HepG2 (cell line): Measurements from ENCODE around the gene SERPINB6. TPM values are rescaled to one million over a fixed set of nuclear protein-coding genes. Genes with fewer than 3 reads are reported as not detected.
A peak's percentile ranks its signal among the peaks of the same experiment; 100 is the strongest.

Experiments
- ETV6 ChIP-seq: sonication (generic); formaldehyde crosslinking; conservative IDR thresholded peaks from 2 replicates; pipeline ENCODE4 v1.4.0; 2020; ENCODE audit warnings: missing genetic modification reagents
- HNRNPLL ChIP-seq: fragments of 200-400 bp; formaldehyde crosslinking; IDR thresholded peaks from 2 replicates; pipeline ENCODE4 v1.6.1; 2017; ENCODE audit warnings: mild to moderate bottlenecking, low read depth, low read length; ENCODE audit not compliant: poor library complexity, severe bottlenecking
- MAFF ChIP-seq: IDR thresholded peaks from 2 replicates; pipeline ENCODE4 v1.6.1; 2011; ENCODE audit warnings: low read depth, low read length, improper control_type of control experiment
- POLR2AphosphoS2 ChIP-seq: IDR thresholded peaks from 2 replicates; pipeline ENCODE4 v1.6.1; 2011; ENCODE audit warnings: low read depth, low read length, improper control_type of control experiment
- polyA plus RNA-seq, 8 experiments: library from polyadenylated mRNA; depleted of rRNA in 3 of 8; stranded (reverse) in 7 of 8; unstranded in 1 of 8; fragments of >200 nt; fragmentation: Illumina TruSeq in 4 of 8; extraction: Trizol in 4 of 8; gene quantifications; 2 replicates each; pipeline versions ENCODE4 v1.2.1 to v1.2.3, GENCODE V29; 2011 to 2016; ENCODE audit warnings: low read depth in 4 of 8, missing spikeins in 1 of 8, mixed read lengths in 1 of 8; ENCODE audit not compliant: insufficient read depth in 1 of 8
- total RNA-seq, 5 experiments: library from RNA; depleted of rRNA; stranded (reverse); fragments of >200 nt; fragmentation: Illumina TruSeq; extraction: Trizol; gene quantifications; 2 replicates each; pipeline ENCODE4 v1.2.3, GENCODE V29; 2016; ENCODE audit warnings: low read depth in 1 of 5
- TF ChIP-seq, protein P1 (sequence below): sonication (generic); formaldehyde crosslinking; IDR thresholded peaks from 2 replicates; pipeline ENCODE4 v1.4.0; 2020; ENCODE audit warnings: missing genetic modification reagents
- TF ChIP-seq, protein P2 (sequence below): sonication (generic); formaldehyde crosslinking; IDR thresholded peaks from 2 replicates; pipeline ENCODE4 v1.4.0; 2020; ENCODE audit warnings: missing genetic modification reagents, borderline replicate concordance
- TF ChIP-seq, protein P3 (sequence below): sonication (generic); formaldehyde crosslinking; IDR thresholded peaks from 2 replicates; pipeline ENCODE4 v1.4.0; 2020; ENCODE audit warnings: mild to moderate bottlenecking, missing genetic modification reagents
- TF ChIP-seq, protein P4 (sequence below): sonication (generic); formaldehyde crosslinking; IDR thresholded peaks from 2 replicates; pipeline ENCODE4 v1.8.0; 2022; ENCODE audit warnings: mild to moderate bottlenecking, missing genetic modification reagents
- TF ChIP-seq, protein P5 (sequence below): IDR thresholded peaks from 2 replicates; pipeline ENCODE4 v1.6.1; 2018; ENCODE audit warnings: missing genetic modification reagents, mild to moderate bottlenecking, missing compliant biosample characterization
- TF ChIP-seq, protein P6 (sequence below): sonication (generic); formaldehyde crosslinking; IDR thresholded peaks from 2 replicates; pipeline ENCODE4 v1.4.0; 2020; ENCODE audit warnings: mild to moderate bottlenecking, missing genetic modification reagents

SERPINB6 gene
- total and polyA plus RNA-seq, 2 of the 13 experiments (the other 11 are each of a cell fraction or from before 2014, with no cell fraction given), result 38.2 to 61.3 TPM

DNA sequence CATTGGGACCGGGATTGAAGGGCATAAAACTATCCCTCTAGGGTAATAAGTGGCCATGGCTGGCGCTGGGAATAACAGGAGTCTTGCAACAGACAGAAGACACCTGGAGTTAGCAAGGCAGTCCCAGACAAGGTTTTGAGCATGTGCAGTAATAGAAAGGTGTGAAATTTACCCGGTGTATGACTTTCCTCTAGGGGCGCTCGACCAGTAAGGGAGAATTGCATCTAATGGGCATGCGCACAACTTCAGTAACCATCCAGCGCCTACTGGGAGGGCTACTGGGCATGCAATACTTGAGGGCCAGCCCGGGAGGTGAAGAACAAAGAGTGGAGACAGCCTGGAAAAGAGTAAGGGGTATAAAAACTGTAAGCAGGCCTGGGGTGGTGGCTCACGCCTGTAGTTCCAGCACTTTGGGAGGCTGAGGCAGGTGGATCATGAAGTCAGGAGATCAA lies 32.7 kb downstream of the SERPINB6 start (continued):
- TF ChIP-seq, protein P1, sequence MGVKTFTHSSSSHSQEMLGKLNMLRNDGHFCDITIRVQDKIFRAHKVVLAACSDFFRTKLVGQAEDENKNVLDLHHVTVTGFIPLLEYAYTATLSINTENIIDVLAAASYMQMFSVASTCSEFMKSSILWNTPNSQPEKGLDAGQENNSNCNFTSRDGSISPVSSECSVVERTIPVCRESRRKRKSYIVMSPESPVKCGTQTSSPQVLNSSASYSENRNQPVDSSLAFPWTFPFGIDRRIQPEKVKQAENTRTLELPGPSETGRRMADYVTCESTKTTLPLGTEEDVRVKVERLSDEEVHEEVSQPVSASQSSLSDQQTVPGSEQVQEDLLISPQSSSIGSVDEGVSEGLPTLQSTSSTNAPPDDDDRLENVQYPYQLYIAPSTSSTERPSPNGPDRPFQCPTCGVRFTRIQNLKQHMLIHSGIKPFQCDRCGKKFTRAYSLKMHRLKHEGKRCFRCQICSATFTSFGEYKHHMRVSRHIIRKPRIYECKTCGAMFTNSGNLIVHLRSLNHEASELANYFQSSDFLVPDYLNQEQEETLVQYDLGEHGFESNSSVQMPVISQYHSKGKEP (CRISPR knock-in tag), result no peak
- TF ChIP-seq, protein P2, sequence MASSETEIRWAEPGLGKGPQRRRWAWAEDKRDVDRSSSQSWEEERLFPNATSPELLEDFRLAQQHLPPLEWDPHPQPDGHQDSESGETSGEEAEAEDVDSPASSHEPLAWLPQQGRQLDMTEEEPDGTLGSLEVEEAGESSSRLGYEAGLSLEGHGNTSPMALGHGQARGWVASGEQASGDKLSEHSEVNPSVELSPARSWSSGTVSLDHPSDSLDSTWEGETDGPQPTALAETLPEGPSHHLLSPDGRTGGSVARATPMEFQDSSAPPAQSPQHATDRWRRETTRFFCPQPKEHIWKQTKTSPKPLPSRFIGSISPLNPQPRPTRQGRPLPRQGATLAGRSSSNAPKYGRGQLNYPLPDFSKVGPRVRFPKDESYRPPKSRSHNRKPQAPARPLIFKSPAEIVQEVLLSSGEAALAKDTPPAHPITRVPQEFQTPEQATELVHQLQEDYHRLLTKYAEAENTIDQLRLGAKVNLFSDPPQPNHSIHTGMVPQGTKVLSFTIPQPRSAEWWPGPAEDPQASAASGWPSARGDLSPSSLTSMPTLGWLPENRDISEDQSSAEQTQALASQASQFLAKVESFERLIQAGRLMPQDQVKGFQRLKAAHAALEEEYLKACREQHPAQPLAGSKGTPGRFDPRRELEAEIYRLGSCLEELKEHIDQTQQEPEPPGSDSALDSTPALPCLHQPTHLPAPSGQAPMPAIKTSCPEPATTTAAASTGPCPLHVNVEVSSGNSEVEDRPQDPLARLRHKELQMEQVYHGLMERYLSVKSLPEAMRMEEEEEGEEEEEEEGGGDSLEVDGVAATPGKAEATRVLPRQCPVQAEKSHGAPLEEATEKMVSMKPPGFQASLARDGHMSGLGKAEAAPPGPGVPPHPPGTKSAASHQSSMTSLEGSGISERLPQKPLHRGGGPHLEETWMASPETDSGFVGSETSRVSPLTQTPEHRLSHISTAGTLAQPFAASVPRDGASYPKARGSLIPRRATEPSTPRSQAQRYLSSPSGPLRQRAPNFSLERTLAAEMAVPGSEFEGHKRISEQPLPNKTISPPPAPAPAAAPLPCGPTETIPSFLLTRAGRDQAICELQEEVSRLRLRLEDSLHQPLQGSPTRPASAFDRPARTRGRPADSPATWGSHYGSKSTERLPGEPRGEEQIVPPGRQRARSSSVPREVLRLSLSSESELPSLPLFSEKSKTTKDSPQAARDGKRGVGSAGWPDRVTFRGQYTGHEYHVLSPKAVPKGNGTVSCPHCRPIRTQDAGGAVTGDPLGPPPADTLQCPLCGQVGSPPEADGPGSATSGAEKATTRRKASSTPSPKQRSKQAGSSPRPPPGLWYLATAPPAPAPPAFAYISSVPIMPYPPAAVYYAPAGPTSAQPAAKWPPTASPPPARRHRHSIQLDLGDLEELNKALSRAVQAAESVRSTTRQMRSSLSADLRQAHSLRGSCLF, result no peak
- TF ChIP-seq, protein P3, sequence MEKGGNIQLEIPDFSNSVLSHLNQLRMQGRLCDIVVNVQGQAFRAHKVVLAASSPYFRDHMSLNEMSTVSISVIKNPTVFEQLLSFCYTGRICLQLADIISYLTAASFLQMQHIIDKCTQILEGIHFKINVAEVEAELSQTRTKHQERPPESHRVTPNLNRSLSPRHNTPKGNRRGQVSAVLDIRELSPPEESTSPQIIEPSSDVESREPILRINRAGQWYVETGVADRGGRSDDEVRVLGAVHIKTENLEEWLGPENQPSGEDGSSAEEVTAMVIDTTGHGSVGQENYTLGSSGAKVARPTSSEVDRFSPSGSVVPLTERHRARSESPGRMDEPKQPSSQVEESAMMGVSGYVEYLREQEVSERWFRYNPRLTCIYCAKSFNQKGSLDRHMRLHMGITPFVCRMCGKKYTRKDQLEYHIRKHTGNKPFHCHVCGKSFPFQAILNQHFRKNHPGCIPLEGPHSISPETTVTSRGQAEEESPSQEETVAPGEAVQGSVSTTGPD (CRISPR knock-in tag), result no peak
- no peak for TF ChIP-seq HNRNPLL
- TF ChIP-seq, protein P4, sequence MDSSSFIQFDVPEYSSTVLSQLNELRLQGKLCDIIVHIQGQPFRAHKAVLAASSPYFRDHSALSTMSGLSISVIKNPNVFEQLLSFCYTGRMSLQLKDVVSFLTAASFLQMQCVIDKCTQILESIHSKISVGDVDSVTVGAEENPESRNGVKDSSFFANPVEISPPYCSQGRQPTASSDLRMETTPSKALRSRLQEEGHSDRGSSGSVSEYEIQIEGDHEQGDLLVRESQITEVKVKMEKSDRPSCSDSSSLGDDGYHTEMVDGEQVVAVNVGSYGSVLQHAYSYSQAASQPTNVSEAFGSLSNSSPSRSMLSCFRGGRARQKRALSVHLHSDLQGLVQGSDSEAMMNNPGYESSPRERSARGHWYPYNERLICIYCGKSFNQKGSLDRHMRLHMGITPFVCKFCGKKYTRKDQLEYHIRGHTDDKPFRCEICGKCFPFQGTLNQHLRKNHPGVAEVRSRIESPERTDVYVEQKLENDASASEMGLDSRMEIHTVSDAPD (CRISPR knock-in tag), result no peak
- no peak for TF ChIP-seq POLR2AphosphoS2
- TF ChIP-seq MAFF, result no peak
- TF ChIP-seq, protein P5, sequence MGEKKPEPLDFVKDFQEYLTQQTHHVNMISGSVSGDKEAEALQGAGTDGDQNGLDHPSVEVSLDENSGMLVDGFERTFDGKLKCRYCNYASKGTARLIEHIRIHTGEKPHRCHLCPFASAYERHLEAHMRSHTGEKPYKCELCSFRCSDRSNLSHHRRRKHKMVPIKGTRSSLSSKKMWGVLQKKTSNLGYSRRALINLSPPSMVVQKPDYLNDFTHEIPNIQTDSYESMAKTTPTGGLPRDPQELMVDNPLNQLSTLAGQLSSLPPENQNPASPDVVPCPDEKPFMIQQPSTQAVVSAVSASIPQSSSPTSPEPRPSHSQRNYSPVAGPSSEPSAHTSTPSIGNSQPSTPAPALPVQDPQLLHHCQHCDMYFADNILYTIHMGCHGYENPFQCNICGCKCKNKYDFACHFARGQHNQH (CRISPR knock-in tag), result peak; percentile 71; the same call in 1 of the 2 replicates
- TF ChIP-seq ETV6 (CRISPR knock-in tag), result no peak
- TF ChIP-seq, protein P6, sequence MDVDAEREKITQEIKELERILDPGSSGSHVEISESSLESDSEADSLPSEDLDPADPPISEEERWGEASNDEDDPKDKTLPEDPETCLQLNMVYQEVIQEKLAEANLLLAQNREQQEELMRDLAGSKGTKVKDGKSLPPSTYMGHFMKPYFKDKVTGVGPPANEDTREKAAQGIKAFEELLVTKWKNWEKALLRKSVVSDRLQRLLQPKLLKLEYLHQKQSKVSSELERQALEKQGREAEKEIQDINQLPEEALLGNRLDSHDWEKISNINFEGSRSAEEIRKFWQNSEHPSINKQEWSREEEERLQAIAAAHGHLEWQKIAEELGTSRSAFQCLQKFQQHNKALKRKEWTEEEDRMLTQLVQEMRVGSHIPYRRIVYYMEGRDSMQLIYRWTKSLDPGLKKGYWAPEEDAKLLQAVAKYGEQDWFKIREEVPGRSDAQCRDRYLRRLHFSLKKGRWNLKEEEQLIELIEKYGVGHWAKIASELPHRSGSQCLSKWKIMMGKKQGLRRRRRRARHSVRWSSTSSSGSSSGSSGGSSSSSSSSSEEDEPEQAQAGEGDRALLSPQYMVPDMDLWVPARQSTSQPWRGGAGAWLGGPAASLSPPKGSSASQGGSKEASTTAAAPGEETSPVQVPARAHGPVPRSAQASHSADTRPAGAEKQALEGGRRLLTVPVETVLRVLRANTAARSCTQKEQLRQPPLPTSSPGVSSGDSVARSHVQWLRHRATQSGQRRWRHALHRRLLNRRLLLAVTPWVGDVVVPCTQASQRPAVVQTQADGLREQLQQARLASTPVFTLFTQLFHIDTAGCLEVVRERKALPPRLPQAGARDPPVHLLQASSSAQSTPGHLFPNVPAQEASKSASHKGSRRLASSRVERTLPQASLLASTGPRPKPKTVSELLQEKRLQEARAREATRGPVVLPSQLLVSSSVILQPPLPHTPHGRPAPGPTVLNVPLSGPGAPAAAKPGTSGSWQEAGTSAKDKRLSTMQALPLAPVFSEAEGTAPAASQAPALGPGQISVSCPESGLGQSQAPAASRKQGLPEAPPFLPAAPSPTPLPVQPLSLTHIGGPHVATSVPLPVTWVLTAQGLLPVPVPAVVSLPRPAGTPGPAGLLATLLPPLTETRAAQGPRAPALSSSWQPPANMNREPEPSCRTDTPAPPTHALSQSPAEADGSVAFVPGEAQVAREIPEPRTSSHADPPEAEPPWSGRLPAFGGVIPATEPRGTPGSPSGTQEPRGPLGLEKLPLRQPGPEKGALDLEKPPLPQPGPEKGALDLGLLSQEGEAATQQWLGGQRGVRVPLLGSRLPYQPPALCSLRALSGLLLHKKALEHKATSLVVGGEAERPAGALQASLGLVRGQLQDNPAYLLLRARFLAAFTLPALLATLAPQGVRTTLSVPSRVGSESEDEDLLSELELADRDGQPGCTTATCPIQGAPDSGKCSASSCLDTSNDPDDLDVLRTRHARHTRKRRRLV (CRISPR knock-in tag), result no peak
